SH-SY5Y (cell line): ENCODE data around the gene THSD7A.

ENCODE experiments used
- GATA2 ChIP-seq: IDR thresholded peaks from 2 replicates; pipeline ENCODE4 v1.6.1; 2011; ENCODE audit warnings: mild to moderate bottlenecking, low read depth, low read length
- GATA3 ChIP-seq: IDR thresholded peaks from 2 replicates; pipeline ENCODE4 v1.6.1; 2011; ENCODE audit warnings: low read depth, mild to moderate bottlenecking, low read length, moderate library complexity

DNA sequence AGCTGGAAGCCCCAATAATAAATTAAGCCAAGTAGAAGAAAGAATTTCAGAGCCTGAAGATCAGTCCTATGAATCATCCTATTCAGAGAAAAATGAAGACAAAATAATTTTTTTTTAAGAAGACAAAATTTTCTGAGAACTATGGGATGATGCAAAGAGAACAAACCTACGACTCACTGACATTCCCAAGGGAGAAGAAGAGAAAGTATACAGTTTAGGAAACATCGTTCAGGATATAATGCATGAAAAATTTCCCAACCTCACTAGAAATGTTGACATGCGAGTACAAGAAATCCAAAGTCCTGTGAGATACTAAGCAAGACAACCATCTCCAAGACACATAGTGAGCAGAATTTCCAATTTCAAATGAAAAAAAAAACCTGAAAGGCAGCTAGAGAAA lies 150.5 kb downstream of the THSD7A start:
- TF ChIP-seq GATA2 (no peak), GATA3 (no peak)
